Mucosa of gallbladder (tissue), 1 donor: ENCODE data around the gene CMIP. TPM values are rescaled to one million over a fixed set of nuclear protein-coding genes. Genes with fewer than 3 reads are reported as not detected.
"Not testable (repeated sequence)": the region's sequence is repeated elsewhere in the genome, so short reads cannot be mapped to it uniquely, and the experiment has no call there.

Experiments
- DNase-seq: peaks from one replicate; pipeline ENCODE4 v3.0.0-alpha.2; 2020; ENCODE audit warnings: low spot score
- total RNA-seq: library from RNA; stranded (reverse); gene quantifications from one replicate; pipeline ENCODE4 v1.2.1, GENCODE V29; 2021
- donor health status: DM: no; HTN: no; CAD: no.

The CMIP gene
- total RNA-seq, 1 donor from 2014 or later, result 95.5 TPM

- peak; percentile 75 for DNase-seq
These were observed 123.6 kb downstream of the CMIP start for GRCh38 chr16:81567987-81568748.

- DNase-seq, result no peak
These were observed 124.1 kb downstream of the CMIP start for GRCh38 chr16:81568749-81569087.

GRCh38 chr16:81569361-81570034 lies 124.9 kb downstream of the CMIP start:
- no peak for DNase-seq

- no peak for DNase-seq
These were observed 125.7 kb downstream of the CMIP start for GRCh38 chr16:81570151-81570846.

GRCh38 chr16:81571175-81571574 lies 126.6 kb downstream of the CMIP start:
- no peak for DNase-seq

- DNase-seq, result no peak
These were observed 127.2 kb downstream of the CMIP start for GRCh38 chr16:81571592-81572385.

- no peak for DNase-seq
These were observed 128.0 kb downstream of the CMIP start for GRCh38 chr16:81572386-81573144.

GRCh38 chr16:81573533-81574020 lies 129.0 kb downstream of the CMIP start:
- no peak for DNase-seq

- no peak for DNase-seq
These were observed 129.6 kb downstream of the CMIP start for GRCh38 chr16:81574168-81574567.

GRCh38 chr16:81575307-81575706 lies 130.7 kb downstream of the CMIP start:
- no peak for DNase-seq

GRCh38 chr16:81575834-81576233 lies 131.2 kb downstream of the CMIP start:
- no peak for DNase-seq

- no peak for DNase-seq
These were observed 132.1 kb downstream of the CMIP start for GRCh38 chr16:81576696-81577095.

GRCh38 chr16:81577272-81577671 lies 132.7 kb downstream of the CMIP start:
- DNase-seq, result not testable (repeated sequence)

- DNase-seq, result no peak
These were observed 133.5 kb downstream of the CMIP start for GRCh38 chr16:81578076-81578475.

GRCh38 chr16:81578636-81579413 lies 134.2 kb downstream of the CMIP start:
- no peak for DNase-seq

- peak; percentile 70 for DNase-seq
These were observed 136.5 kb downstream of the CMIP start for GRCh38 chr16:81581107-81581506.

- no peak for DNase-seq
These were observed 138.2 kb downstream of the CMIP start for GRCh38 chr16:81582655-81583441.

- peak; percentile 82 for DNase-seq
These were observed 139.5 kb downstream of the CMIP start for GRCh38 chr16:81583893-81584631.

- DNase-seq, result no peak
These were observed 141.2 kb downstream of the CMIP start for GRCh38 chr16:81585785-81586184.
